ENCODE data around the gene MSH5. TPM values are rescaled to one million over a fixed set of nuclear protein-coding genes. Genes with fewer than 3 reads are reported as not detected.

The MSH5 gene
- total RNA-seq, 1 experiment from 2014 or later: 90.4 TPM

- H3K36me3 ChIP-seq (ENCODE audit: control insufficient read depth in 1 of 2, insufficient read depth in 2 of 2, low read length in 2 of 2): peaks cover 3 to 34% of the 10 kb centered on the region in 2 experiments; a peak in 2 of 4 replicates
- no peak for TF ChIP-seq POLR2AphosphoS5 (IDR thresholded peaks at IDR 0.05; ENCODE audit: low read depth, low read length)
- TF ChIP-seq ZFX (IDR thresholded peaks at IDR 0.05): no peak
- TF ChIP-seq MAX (IDR thresholded peaks at IDR 0.05): no peak
- no peak for TF ChIP-seq TCF7L2 (IDR thresholded peaks at IDR 0.05; ENCODE audit: borderline replicate concordance, extremely low read depth, insufficient read depth, insufficient read length)
- TF ChIP-seq SIN3A (IDR thresholded peaks at IDR 0.05; ENCODE audit: low read depth): no peak
- TF ChIP-seq FOSL1 (IDR thresholded peaks at IDR 0.05; ENCODE audit: low read depth): no peak
- TF ChIP-seq CTCF (IDR thresholded peaks at IDR 0.05 in 2 of 3, conservative IDR thresholded peaks at IDR 0.05 in 1 of 3; ENCODE audit: borderline replicate concordance in 1 of 3, insufficient read depth in 1 of 3, low read depth in 2 of 3, low read length in 2 of 3): no peak
- no peak for TF ChIP-seq ZBTB33 (IDR thresholded peaks at IDR 0.05; ENCODE audit: extremely low read depth, insufficient replicate concordance, low read length)
- no peak for TF ChIP-seq EZH2phosphoT487 (IDR thresholded peaks at IDR 0.05; ENCODE audit: borderline replicate concordance)
- no peak for TF ChIP-seq SRF (IDR thresholded peaks at IDR 0.05; ENCODE audit: low read depth)
- H3K9me2 ChIP-seq (ENCODE audit: insufficient read depth): no peaks in the 10 kb centered on the region
- H3K9ac ChIP-seq (ENCODE audit: low read length): no peak within 1 kb of the TSS
- intact Hi-C loops (cut with micrococcal nuclease): no loop called here
- H3K27ac ChIP-seq (ENCODE audit: low read depth, low read length): peak within 1 kb of the TSS; percentile 1; the same call in 1 of the 2 replicates
- no peaks in the 10 kb centered on the region for H4K20me1 ChIP-seq (ENCODE audit: insufficient read depth)
- TSS peak; percentile 27 for BruUV-seq (replicated peaks)
- H3K4me1 ChIP-seq (ENCODE audit: control insufficient read depth in 1 of 2, insufficient read depth in 2 of 2, low read length in 2 of 2): peaks cover 7 to 18% of the 10 kb centered on the region in 2 experiments; a peak in 3 of 4 replicates
- no peak within 1 kb of the TSS for H2AFZ ChIP-seq (ENCODE audit: low read depth, low read length, poor library complexity, severe bottlenecking)
- RAD21 ChIA-PET (ENCODE audit: low non-redundant PET in 1 of 2, low total read pairs in 2 of 2, uncharacterized antibody in 2 of 2, unreplicated experiment in 2 of 2): no interaction called here
- DNase-seq (ENCODE audit: low read depth, low spot score): no peak
- POLR2A ChIA-PET: no interaction called here
- peak within 1 kb of the TSS; percentile 39 for H3K4me2 ChIP-seq (ENCODE audit: low read length)
- ATAC-seq: no peak
- no peaks in the 10 kb centered on the region for H3K27me3 ChIP-seq (ENCODE audit: insufficient read depth, low read length)
- H3K9me3 ChIP-seq (ENCODE audit: control insufficient read depth in 1 of 2, insufficient read depth in 1 of 2, low read depth in 1 of 2, low read length in 2 of 2): no peaks in the 10 kb centered on the region
- H3K4me3 ChIP-seq (replicated peaks in 1 of 2; ENCODE audit: low read depth in 1 of 2, low read length in 2 of 2): no peak within 1 kb of the TSS
- no peaks in the 10 kb centered on the region for H3K79me2 ChIP-seq (ENCODE audit: insufficient read depth, low read length)
- CTCF ChIA-PET: interaction anchor here (1.4 kb wide), 1 partner anchor 8 kb away, joined by 6 read pairs; no protein-coding TSS in a partner anchor
Measured at GRCh38 chr6:31762356-31762755, 22.6 kb downstream of the MSH5 start, which contains the start of gene SAPCD1. TSS of gene SAPCD1 (plus strand) at chr6:31762656. CDS start at chr6:31763055, 399 bp downstream.

All from HCT116 (cell line).